ENCODE data around the gene SLC30A4.
A peak's percentile ranks its signal among the peaks of the same experiment; 100 is the strongest.
"Not testable (repeated sequence)": the region's sequence is repeated elsewhere in the genome, so short reads cannot be mapped to it uniquely, and the experiment has no call there.

SLC30A4 gene

DNA sequence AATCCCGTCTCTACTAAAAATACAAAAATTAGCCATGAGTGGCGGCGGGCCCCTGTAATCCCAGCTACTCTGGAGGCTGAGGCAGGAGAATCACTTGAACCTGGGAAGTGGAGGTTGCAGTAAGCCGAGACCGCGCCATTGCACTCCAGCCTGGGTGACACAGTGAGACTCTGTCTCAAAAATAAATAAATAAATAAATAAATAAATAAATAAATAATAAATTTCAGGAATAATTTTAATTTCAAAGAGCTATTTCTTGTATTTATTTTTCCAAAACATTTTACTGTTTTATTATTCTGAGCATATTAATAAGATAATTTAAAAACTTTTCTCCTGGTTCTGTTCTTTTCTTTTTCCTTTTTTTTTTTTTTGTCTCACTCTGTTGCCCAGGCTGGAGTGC, 15.4 kb downstream of the SLC30A4 start:
- not testable (repeated sequence) for DNase-seq

DNA sequence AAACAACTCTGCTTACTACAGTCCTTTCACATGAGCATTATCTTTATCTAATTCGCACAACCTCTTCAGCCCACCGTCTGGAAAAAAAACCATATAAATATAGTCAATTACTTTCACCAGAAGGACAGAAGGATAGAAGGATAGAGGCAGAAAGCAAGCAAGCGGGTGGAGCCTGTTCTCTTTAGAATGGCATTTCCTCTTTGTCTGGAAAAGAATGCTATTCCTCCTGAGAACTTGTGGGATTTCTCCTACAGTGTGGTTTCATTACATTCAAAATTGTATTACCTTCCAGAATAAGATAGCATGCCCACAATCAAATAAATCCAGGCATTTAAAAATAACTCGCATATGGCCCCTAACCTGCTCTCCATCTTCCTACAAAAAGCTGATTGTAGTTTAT, 23.1 kb downstream of the SLC30A4 start:
- DNase-seq = no peak

DNA sequence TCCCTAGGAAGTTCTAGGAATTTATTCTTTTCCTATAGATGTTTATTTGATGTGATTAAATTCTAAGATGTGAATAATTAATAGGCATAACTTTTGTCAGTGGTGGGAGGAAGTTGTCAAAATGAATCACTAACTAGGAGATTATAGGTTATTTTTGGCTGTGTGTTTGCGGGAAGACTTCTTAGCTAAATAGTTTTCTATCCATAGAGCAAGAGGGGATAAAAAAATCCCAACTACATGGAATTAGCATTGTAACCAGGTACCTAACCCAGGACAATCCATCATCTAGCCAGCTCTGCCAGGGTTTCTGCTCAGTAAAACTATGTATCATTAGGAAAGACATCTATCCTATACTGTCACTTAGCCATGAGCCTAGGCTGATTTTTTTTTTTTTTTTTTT, 23.9 kb downstream of the SLC30A4 start:
- DNase-seq = no peak

DNA sequence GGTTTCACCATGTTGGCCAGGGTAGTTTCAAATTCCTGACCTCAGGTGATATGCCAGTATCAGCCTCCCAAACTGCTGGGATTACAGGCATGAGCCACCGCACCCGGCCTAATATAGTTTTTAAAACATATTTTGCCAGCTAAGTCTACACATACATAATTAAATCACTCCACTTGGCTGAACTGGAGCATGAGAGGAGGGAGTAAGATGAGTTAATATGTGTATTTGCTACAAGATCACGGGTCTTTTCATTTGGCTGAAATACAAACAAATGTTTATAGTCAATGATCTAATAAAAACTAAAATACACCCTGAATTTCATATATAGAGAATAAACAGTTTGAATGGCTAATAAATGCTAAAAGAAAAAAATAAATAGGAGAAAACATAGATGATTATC, 25.3 kb downstream of the SLC30A4 start:
- DNase-seq = no peak

DNA sequence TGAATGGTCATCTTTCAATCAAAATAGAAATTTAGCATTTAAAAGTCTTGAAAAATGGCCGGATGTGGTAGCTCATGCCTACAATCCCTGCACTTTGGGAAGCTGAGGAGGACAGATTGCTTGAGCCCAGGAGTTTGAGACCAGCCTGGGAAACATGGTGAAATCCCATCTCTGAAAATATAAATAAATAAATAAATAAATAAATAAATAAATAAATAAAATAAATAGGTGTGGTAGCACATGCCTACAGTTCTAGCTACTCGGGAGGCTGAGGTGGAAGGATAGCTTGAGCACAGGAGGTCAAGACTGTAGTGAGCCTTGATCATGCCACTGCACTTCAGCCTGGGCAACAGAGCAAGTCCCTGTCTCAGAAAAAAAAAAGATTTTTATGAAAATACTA, 25.9 kb downstream of the SLC30A4 start:
- DNase-seq = no peak

DNA sequence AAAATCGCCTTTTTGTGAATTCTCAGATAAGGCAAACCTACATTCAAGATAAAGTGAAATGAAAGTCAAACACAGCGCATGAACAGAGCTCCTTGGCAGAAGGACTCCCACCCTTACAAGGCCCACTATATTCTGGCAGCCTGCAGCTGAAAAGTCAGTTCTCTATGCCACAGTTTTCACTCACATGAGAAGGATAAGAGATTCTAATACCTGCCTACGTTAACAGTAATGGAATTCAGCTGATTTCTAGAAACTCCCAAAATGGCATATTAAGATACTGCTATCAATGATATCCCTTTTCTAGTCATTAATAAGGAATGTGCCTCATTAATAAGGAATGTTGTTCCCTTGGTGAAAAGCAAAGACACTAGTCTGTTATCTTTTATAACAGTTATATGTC, 27.0 kb downstream of the SLC30A4 start:
- DNase-seq = no peak

DNA sequence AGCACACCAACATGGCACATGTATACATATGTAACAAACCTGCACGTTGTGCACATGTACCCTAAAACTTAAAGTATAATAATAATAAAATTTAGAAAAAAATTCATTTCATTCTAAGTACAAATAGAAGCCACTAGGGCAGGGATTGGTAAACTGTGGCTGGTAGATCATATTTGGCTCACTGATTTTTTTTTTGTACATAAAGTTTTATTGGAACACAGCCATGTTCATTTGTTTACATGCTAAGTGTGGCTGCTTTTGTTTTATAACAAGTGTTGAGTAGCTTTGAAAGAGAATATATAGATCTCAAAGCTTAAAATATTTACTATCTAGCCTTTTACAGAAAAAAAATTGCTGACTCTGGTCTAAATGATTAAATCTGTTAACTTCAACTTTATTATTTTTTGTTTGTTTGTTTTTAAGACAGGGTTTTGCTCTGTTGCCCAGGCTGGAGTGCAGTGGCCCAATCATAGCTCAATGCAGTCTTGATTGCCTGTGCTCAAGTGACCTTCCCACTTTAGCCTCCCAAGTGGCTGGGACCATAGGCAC, 32.8 kb downstream of the SLC30A4 start:
- DNase-seq = no peak

DNA sequence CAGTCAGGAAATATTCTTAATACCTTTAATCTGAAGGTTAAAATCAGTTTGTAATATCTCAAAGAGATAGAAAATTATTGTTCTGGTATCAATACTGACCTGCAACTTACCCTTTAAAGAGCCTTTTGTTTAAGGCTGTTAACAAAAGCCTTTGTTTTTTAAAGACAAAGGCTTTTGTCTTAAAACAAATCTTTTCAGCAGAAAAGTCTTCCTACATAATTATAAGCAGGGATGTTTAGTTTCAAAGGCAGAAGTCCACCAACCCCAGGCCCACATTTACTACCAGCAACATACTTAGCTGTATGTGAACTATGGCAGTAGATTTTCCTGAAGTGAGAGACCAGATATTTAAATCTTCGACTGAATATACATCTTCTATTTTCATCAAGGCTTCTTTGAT, 36.2 kb downstream of the SLC30A4 start:
- no peak for DNase-seq

DNA sequence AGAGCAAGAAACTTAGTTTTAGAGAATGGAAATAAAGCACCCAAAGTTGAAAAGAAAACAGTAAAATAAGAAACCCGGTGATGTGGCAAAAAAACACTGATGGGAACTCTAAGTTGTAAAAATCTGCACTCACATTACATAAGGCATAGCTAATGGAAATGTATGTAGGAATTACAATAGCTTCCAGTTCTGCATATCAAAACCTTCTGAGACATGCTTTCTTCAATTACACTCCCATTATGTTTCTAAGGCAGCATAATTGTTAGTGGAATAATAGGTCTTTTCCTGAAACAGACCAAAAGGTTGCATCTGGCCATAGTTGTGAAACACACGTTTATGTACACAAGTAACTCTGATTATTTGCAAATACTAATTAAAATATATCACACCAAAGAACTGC, 41.4 kb downstream of the SLC30A4 start:
- DNase-seq = no peak

DNA sequence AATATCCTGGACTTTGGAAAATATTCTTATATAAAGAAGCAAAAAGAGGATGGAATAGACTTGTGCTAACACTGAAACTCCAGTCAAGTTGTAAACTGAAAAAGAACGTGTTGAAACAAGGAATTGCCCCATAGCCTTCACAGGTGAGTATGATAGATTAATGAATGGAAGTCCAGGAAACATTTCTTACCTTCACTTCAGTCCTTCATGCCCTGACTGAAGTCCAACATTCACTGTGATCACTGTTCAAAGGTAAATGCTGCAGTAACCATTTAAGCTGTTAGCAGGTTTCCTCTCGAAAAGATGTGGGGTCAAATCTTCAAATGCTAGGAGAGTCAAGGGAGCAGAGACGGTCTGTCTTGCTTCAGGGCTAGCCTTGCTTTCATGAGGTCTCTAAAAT, 46.1 kb downstream of the SLC30A4 start:
- DNase-seq = no peak

DNA sequence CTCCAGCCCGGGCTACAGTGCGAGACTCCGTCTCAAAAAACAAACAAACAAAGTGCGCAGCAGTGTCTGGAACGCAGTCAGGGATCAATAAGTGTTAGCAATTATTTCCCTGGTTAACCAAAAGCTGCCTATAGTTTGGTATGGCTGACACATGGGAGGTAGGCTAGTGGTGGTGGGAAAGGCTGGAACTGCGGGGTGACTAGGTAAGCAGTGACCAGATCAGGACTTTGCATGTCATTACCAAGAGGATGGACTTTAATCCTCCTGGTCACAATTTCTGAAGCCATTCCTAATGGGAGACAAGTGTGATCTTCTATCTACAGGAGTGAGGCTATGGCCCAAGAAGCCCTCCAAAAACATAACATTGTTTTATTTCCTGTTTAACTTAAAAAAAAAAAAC, 47.8 kb downstream of the SLC30A4 start:
- DNase-seq = no peak

DNA sequence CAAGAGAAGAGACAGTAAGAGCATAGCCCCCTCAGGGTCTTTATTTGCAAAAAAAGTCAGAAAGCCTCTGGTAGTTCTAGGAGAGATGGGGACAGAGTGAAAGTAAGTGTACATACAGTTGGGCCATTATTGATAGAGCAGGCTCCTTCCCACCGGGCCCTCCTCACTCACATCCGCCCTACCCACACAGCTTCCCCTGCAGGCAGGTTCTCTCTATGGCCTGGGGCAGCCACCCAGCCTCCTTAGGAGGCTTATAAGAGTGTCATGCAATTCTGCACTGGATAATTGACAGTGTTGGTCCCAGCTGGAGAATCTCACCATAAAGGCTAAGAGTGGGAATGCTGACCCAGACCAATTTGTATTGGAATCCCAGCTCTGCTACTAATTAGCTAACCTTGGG, 49.5 kb downstream of the SLC30A4 start:
- no peak for DNase-seq

DNA sequence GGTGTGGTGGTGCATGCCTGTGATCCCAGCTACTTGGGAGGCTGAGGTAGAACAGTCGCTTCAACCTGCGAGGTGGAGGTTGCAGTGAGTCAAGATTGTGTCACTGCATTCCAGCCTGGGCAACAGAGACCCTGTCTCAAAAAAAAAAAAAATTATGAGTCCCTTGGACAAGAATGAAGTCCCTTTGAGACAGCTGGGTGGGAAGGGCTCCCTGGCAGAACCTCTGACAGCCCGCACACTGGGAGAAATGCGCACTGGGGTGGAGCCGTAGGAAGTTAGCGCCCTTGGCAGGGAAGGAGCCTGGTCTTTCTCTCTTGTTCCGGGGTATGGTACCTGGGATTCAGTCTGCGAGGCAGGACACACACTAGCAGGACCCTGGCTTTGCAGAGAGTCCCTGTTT, 51.4 kb downstream of the SLC30A4 start:
- DNase-seq = no peak

DNA sequence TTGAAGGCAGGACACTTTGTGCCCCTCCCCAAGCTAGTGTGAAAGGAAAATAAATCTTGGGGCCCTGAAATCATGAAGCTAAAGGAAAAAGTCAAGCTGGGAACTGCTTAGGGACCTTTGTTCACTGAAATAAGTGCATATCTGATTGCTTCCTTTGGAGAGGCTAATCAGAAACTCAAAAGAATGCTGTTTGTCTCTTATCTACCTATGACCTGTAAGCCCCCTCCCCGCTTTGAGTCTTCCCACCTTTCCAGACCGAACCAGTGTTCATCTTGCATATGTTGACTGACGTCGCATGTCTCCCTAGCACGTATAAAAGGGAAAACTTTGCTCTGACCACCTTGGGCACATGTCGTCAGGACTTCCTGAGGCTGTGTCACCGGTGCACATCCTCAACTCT, 53.1 kb downstream of the SLC30A4 start:
- DNase-seq = no peak

DNA sequence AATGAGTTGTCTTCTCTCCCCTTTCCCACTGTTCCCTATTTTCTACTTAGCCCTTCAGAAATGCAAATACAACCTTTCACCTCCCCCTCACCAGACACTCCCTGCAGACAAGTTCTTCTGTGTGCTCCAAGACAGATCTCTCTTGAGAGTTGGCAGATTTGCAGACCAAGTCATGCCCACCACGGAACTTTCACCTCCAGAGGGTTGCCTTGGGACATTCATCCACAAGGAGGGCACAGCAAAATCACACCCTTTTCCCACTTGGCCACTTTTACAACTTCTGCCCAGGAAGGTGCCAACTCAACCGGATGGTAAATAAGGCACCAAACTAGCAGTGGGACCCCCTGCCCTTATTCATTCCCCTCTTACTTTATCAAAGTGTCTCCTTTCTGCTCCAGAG, 53.5 kb downstream of the SLC30A4 start:
- no peak for DNase-seq

DNA sequence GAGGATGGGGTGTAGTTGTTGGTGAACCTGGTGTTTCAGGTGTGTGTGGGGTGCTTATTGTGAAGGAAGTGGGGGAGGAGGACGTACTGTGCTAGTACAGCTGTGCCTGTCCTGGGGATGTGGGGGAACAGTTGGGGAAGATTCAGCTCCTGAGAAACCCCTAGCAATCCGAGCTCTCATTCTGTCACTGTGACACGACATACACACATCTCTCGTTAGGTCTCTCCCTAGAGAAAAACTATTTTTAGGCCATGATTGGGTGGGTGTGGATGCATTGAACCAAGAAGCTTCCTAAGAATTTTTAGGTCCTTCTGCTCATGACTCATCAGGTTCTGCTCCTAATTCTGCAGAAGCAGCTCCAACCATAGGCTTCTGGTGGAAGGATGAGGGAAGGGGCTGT, 54.3 kb downstream of the SLC30A4 start:
- no peak for DNase-seq

DNA sequence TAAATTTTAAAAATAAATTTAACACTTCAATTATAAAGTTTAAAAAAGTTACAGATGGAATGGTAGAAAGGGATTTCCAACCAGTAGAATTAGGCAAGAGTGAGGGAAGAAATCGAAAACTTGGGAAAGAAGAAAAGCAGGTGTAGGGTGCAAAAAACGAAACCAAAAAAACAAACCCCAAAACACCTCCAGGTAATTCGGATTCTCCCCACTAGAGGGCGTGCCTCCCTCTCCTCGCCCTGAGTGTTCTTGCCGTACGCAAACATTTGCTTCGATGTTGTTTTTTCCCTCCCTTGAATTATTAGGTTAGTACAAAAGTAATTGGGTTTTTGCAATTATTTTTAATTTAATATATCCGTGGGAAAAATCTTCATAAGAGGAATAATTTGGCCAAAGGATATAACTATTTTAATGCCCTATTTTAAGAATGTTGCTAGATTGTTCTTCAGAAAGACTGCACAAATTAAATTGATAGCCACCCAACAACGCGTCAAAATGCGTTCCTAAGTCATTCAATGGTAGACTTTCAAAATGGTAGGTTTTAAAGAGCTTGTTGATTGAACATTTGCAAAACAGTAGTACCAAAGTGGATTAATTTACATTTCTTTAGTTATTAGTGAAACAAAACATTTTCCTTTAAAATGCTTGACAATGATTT, 63.7 kb downstream of the SLC30A4 start:
- DNase-seq = peak; percentile 86

DNA sequence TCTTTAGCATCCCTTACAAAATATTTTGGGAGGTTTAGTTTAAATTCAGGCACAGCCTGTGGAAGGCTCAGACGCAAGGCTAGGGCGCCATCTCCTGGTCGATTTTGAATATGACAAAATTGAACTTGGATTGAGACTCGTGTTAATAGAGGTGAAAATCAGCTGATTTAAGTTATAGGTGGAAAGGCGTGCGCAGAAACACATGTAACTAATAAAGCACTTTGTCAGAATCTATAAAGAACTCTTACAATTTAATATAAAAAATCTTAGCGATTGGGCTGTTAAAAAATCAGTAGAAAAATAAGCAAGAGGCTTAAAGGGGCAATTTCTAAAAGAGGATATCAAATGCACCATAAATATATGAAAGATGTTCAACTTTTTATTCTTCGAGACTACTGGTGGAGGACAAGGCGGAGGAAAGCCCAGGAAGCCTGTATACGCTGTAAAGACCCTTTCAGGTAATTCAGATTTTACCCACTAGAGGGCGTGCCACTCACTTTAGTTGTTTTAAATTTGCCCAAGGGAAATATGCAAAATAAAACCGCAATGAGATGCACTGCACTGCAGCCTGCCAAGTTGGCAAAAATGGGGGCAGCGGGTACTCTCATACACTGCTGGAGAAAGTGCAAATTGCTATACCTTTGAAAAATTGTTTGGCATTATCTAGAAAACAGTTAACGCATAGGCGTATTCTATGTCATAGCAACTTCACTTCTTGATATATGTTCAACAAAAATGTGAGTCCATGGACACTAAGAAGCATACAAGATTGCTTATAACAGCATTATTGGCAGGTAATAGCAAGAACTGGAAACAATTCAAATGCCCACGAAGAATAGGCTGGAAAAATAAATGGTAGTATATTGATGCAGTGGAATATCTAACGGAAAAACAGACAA, 64.7 kb downstream of the SLC30A4 start:
- DNase-seq = peak; percentile 95

DNA sequence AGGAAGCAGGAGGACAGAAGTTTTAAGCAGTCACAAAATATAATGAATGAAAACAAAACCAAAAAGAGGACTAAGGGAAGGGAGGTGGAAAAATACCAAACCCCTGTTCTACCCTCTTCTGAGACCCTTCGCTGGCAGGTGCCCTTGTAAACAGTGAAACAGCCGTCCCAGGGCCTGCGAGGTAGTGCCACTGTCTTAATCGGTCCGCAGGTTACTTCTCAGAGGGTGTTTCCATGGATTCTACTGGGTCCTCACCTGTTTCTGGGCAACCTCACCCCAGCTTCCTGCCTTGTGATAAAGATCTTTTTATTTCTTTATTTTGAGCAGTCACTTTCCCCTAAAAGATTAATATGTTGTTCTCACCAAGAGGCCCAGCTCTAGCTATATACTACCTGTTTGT, 65.3 kb downstream of the SLC30A4 start:
- no peak for DNase-seq

DNA sequence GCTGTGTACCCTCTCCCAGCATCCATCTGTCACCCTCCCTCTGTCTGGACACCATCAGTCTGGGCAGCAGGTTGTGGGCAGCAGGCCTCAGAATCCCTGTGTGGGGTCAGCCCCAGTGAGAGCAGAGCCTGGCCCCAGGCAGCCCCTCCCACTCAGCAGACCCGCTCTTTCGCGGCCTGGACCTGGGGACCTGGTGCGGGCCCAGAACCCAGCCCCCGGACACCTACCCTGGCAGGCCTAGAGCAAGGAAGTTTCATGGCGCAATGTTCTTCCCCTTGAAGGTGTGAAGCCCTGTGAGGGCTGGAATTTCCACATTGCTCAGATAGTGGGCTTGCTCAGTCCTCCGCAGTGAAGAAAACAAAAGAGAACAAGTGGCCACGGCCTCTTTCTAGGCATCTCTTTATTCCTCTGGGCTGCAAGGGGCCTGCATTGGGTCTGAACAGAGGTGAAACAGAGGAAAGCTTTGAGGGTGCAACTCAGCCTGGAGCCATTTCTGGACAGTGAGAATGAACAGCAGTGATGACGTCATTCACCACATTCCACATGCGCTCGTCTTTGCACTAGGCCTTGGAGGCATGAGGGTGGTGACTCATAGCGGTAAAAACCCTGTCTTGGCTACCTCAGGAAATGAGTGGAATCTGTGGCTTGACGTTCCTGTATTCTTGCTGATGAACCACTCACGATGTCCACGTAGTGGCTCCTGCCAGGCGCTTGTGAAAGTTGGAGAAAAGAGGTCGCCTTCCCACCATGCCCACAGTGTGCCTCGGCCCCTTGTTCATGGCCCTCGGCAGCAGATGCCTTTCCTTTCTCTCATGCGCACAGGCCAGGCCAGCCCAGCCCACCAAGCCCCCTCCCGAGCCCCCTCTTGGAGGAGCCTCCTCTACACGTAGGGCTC, 66.1 kb downstream of the SLC30A4 start:
- peak; percentile 88 for DNase-seq

DNA sequence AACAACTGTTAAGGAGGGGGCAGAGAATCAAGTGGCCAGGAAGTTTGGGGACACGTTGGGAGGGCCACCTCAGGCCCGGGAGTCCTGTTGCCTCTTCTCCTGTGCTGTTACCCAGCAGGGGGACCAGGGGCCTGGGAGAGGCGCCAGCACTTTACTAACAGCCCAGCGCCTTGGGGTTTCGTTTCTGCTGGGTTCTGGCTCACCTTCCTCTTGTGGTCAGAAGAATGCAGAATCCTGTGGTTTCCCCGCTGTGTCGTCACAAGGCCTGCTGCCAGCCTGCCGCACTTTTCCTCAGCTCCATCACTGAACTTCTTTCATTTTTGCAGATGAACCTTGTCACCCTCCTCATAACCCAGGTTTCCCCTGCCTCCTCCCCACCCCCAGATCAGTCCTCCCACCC, 67.7 kb downstream of the SLC30A4 start:
- DNase-seq = peak; percentile 82

DNA sequence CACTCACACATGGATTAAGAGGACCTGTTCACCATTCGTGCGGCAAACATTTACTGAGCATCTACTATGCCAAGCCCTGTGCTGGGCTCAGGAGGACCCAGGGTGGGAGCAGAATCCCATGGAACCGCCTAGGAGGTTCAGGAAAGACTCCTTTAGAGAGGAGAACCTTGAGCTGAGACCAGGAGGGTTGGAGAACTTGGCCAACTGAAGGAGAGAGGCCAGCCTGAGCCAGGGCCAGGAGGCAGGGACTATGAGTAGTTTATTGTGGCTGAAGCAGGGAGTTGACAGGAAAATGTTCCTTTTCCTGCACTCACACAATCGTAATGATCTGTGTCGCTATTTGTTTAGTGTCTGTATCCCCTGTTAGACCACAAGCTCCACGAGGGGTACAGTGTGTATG, 71.3 kb downstream of the SLC30A4 start:
- DNase-seq = no peak

Measured in hematopoietic multipotent progenitor cell treated with erythropoietin and hydrocortisone succinate and interleukin-3 and kit ligand, for 4 days (in vitro differentiated cells).